SJSA1 (cell line): Measurements from ENCODE around the gene HOXC4. TPM values are rescaled to one million over a fixed set of nuclear protein-coding genes. Genes with fewer than 3 reads are reported as not detected.
A peak's percentile ranks its signal among the peaks of the same experiment; 100 is the strongest.

Experiments
- DNase-seq, 2 experiments: peaks; one replicate each; pipeline ENCODE4 v3.0.0-alpha.2; 2015 to 2020; ENCODE audit warnings: low spot score in 2 of 2, low read depth in 1 of 2
- H3K27ac ChIP-seq: fragments of 250-450 bp; sonication (Bioruptor Pico); 2 replicates; pipeline ENCODE4 v1.5.1; 2020; ENCODE audit warnings: mild to moderate bottlenecking, moderate library complexity
- H3K27me3 ChIP-seq: fragments of 250-450 bp; sonication (Bioruptor Pico); replicated peaks from 2 replicates; pipeline ENCODE4 v1.5.1; 2020; ENCODE audit warnings: mild to moderate bottlenecking, moderate library complexity
- H3K36me3 ChIP-seq: fragments of 250-450 bp; sonication (Bioruptor Pico); 2 replicates; pipeline ENCODE4 v1.5.1; 2020; ENCODE audit warnings: mild to moderate bottlenecking
- H3K4me1 ChIP-seq: fragments of 250-450 bp; sonication (Bioruptor Pico); replicated peaks from 2 replicates; pipeline ENCODE4 v1.6.1; 2021; ENCODE audit warnings: mild to moderate bottlenecking
- H3K4me3 ChIP-seq: fragments of 250-450 bp; sonication (Bioruptor Pico); 2 replicates; pipeline ENCODE4 v1.5.1; 2020; ENCODE audit warnings: mild to moderate bottlenecking
- H3K9me3 ChIP-seq: fragments of 250-450 bp; sonication (Bioruptor Pico); replicated peaks from 2 replicates; pipeline ENCODE4 v1.5.1; 2020; ENCODE audit warnings: mild to moderate bottlenecking
- total RNA-seq: library from RNA; depleted of rRNA; stranded (reverse); fragments of >200 nt; shearing (Covaris generic); gene quantifications from 2 replicates; pipeline ENCODE4 v1.2.3, GENCODE V29; 2014

HOXC4 gene
- total RNA-seq, 1 experiment from 2014 or later, result 2.2 TPM

DNA sequence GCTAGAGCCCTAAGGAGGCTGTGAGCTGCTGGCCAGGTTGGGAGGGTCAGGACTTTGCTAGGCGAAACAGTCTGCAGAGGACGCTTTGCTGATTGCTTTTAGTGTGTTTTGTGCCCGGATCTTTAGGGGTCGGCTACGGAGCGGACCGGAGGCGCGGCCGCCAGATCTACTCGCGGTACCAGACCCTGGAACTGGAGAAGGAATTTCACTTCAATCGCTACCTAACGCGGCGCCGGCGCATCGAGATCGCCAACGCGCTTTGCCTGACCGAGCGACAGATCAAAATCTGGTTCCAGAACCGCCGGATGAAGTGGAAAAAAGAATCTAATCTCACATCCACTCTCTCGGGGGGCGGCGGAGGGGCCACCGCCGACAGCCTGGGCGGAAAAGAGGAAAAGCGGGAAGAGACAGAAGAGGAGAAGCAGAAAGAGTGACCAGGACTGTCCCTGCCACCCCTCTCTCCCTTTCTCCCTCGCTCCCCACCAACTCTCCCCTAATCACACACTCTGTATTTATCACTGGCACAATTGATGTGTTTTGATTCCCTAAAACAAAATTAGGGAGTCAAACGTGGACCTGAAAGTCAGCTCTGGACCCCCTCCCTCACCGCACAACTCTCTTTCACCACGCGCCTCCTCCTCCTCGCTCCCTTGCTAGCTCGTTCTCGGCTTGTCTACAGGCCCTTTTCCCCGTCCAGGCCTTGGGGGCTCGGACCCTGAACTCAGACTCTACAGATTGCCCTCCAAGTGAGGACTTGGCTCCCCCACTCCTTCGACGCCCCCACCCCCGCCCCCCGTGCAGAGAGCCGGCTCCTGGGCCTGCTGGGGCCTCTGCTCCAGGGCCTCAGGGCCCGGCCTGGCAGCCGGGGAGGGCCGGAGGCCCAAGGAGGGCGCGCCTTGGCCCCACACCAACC lies 23.9 kb upstream of the HOXC4 start:
- no peaks in the 10 kb centered on the region for H3K27me3 ChIP-seq
- no peak overlapping the region for H3K27ac ChIP-seq

DNA sequence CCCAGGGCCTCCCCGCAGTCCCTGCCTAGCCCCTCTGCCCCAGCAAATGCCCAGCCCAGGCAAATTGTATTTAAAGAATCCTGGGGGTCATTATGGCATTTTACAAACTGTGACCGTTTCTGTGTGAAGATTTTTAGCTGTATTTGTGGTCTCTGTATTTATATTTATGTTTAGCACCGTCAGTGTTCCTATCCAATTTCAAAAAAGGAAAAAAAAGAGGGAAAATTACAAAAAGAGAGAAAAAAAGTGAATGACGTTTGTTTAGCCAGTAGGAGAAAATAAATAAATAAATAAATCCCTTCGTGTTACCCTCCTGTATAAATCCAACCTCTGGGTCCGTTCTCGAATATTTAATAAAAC lies 23.2 kb upstream of the HOXC4 start:
- H3K36me3 ChIP-seq, result peaks cover 56% of the 10 kb centered on the region
- no peaks in the 10 kb centered on the region for H3K9me3 ChIP-seq
- H3K27me3 ChIP-seq, result no peaks in the 10 kb centered on the region
- H3K4me3 ChIP-seq, result no peak overlapping the region
- H3K4me1 ChIP-seq, result no peaks in the 10 kb centered on the region
- no peak overlapping the region for H3K27ac ChIP-seq
- DNase-seq, result no peak

More for the DNA sequence above, 23.9 kb upstream of the HOXC4 start:
- Histone ChIP-seq H3K4me1 (peaks cover 2% of the 10 kb centered on the region), H3K36me3 (peaks cover 59% of the 10 kb centered on the region), H3K9me3 (no peaks in the 10 kb centered on the region), H3K4me3 (no peak overlapping the region)
- no peak for DNase-seq

- Histone ChIP-seq H3K9me3 (no peaks in the 10 kb centered on the region), H3K4me1 (no peaks in the 10 kb centered on the region), H3K27ac (no peak overlapping the region), H3K36me3 (peaks cover 56% of the 10 kb centered on the region), H3K27me3 (no peaks in the 10 kb centered on the region), H3K4me3 (no peak overlapping the region)
- no peak for DNase-seq
Measured at GRCh38 chr12:54030889-54031471, 22.7 kb upstream of the HOXC4 start.

GRCh38 chr12:54031480-54031879 lies 22.2 kb upstream of the HOXC4 start:
- Histone ChIP-seq H3K36me3 (peaks cover 56% of the 10 kb centered on the region), H3K4me1 (no peaks in the 10 kb centered on the region), H3K27me3 (no peaks in the 10 kb centered on the region), H3K4me3 (no peak overlapping the region), H3K9me3 (no peaks in the 10 kb centered on the region), H3K27ac (no peak overlapping the region)
- DNase-seq, result no peak

DNA sequence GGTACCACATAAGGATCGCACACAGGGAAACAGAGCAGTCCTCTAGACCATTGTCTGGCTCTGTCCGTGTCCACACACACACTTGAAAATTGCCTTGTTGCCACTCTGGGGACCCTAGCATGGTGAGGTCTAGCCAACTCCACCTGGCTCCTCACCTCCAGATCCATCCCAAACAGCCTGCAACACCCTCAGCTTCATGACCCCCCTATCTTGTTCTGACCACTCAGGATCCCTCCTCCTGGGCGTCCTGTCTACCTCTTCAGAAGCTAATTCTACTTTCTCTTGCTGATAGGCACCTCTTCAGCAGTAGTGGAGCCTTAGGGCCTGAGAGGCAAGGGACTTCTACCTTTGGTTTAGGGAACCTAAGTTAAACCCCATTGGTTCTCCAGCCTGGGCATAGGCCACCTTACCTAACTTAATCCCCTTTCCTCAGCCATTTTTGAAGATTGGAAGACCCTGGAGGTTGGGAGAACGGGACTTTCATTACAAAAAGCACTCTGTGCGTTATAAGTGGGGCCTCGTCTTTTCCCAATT lies 21.5 kb upstream of the HOXC4 start:
- Histone ChIP-seq H3K4me1 (no peaks in the 10 kb centered on the region), H3K27ac (no peak overlapping the region), H3K4me3 (no peak overlapping the region), H3K9me3 (no peaks in the 10 kb centered on the region), H3K27me3 (no peaks in the 10 kb centered on the region), H3K36me3 (peaks cover 57% of the 10 kb centered on the region)
- DNase-seq, result no peak

GRCh38 chr12:54032627-54033100 lies 21.0 kb upstream of the HOXC4 start, which contains the start of gene HOXC5:
Gene HOXC5 (plus strand): TSS chr12:54033050. CDS start chr12:54033123, 73 bp downstream.
- Histone ChIP-seq H3K4me3 (no peak within 1 kb of the TSS), H3K27ac (no peak within 1 kb of the TSS), H3K4me1 (no peaks in the 10 kb centered on the region), H3K9me3 (no peaks in the 10 kb centered on the region), H3K36me3 (peaks cover 58% of the 10 kb centered on the region), H3K27me3 (no peaks in the 10 kb centered on the region)
- peak in 1 of 2 experiments; percentile 72 for DNase-seq

DNA sequence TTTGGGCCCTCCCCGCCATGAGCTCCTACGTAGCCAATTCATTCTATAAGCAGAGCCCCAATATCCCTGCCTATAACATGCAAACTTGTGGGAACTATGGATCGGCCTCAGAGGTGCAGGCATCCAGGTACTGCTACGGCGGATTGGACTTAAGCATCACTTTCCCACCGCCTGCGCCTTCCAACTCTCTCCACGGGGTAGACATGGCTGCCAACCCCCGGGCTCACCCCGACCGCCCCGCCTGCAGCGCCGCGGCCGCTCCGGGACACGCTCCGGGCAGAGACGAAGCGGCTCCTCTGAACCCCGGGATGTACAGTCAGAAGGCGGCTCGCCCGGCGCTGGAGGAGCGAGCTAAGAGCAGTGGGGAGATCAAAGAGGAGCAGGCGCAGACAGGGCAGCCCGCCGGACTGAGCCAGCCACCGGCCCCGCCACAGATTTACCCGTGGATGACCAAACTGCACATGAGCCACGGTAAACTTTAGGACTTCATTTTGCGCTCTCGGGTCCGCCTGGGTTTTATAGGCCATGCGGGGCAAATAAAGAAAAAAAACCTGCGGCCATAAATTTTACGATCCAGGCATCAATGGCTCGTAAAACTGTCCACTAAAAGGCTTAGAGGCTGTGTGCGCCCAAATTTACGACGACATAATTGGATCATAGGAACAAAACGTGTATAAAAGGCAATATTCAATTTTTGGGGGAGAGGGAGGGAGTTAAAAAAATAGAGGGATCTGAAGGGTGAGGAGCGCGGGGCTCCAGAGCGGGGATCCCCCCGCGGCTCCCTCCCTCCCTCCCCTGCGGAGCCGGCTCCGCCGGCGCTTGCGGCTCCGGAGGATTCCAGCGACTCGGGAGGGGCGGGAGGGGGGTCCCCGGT lies 20.3 kb upstream of the HOXC4 start:
- DNase-seq, result no peak
- no peaks in the 10 kb centered on the region for H3K27me3 ChIP-seq
- no peaks in the 10 kb centered on the region for H3K4me1 ChIP-seq
- peaks cover 56% of the 10 kb centered on the region for H3K36me3 ChIP-seq
- H3K27ac ChIP-seq, result no peak overlapping the region
- no peaks in the 10 kb centered on the region for H3K9me3 ChIP-seq
- no peak overlapping the region for H3K4me3 ChIP-seq

DNA sequence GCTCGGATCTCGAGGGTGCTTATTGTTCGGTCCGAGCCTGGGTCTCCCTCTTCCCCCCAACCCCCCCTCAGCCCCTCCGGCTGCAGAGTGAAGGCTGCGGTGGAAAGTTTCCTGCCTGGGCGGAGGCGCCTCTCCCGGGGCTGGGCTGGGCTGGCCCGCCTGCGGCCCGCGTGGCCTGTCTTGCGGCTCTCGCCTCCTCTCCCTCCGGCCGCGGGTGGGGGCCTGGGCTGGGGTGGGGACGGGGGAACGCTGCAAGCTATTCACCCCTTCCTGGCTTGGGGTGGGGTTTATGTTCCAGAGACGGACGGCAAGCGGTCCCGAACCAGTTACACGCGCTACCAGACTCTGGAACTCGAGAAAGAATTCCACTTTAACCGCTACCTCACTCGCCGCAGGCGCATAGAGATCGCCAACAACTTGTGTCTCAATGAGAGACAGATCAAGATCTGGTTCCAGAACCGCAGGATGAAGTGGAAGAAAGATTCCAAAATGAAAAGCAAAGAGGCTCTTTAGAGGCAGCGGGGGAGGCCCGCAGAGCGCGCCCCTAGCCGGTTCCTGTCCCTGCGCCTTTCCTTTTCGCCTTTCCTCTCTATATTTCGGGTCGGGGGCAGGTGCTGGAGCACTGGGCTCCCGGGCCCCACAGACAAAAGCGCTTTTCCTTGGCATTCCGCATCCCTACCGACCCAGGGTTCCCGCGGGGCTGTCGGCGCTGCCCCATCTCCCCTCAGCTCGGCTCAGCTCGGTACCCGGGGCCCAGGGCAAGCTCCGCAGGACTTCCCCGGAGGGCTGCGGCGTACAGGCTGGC lies 19.5 kb upstream of the HOXC4 start:
- no peak for DNase-seq
- H3K4me3 ChIP-seq, result no peak overlapping the region
- no peaks in the 10 kb centered on the region for H3K9me3 ChIP-seq
- no peaks in the 10 kb centered on the region for H3K27me3 ChIP-seq
- no peak overlapping the region for H3K27ac ChIP-seq
- no peaks in the 10 kb centered on the region for H3K4me1 ChIP-seq
- H3K36me3 ChIP-seq, result peaks cover 49% of the 10 kb centered on the region

DNA sequence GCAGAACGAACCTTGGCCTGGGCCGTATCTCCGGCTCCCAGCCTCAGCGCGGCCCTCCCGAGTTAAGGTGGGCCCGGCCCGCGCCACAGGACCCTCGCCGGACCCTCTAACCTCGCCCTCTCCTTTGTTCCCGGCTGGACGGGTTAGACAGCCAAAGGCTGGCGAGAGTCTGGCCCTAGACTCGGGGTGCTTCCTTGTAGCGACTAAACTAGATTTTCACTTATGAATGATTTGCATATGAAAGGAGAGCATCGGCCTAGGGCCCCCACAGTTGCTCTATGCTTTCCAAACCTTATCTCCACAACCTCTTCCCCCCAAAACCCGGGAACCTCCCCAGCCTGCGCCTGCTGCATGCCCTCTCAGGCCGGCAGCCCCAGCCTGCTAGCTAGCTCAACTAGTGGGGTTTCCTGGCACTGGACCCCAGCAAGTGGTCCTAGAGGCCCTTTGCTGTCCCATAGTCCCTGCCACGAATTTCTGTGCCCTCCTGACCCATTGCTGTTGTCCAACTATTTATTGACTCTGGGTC lies 18.8 kb upstream of the HOXC4 start:
- Histone ChIP-seq H3K4me3 (no peak overlapping the region), H3K27me3 (no peaks in the 10 kb centered on the region), H3K4me1 (no peaks in the 10 kb centered on the region), H3K27ac (no peak overlapping the region), H3K36me3 (peaks cover 44% of the 10 kb centered on the region), H3K9me3 (no peaks in the 10 kb centered on the region)
- no peak for DNase-seq

- Histone ChIP-seq H3K27me3 (no peaks in the 10 kb centered on the region), H3K4me1 (no peaks in the 10 kb centered on the region), H3K36me3 (peaks cover 35% of the 10 kb centered on the region), H3K4me3 (no peak overlapping the region), H3K27ac (no peak overlapping the region), H3K9me3 (no peaks in the 10 kb centered on the region)
- DNase-seq, result no peak
Measured at GRCh38 chr12:54035568-54036264, 17.9 kb upstream of the HOXC4 start.

DNA sequence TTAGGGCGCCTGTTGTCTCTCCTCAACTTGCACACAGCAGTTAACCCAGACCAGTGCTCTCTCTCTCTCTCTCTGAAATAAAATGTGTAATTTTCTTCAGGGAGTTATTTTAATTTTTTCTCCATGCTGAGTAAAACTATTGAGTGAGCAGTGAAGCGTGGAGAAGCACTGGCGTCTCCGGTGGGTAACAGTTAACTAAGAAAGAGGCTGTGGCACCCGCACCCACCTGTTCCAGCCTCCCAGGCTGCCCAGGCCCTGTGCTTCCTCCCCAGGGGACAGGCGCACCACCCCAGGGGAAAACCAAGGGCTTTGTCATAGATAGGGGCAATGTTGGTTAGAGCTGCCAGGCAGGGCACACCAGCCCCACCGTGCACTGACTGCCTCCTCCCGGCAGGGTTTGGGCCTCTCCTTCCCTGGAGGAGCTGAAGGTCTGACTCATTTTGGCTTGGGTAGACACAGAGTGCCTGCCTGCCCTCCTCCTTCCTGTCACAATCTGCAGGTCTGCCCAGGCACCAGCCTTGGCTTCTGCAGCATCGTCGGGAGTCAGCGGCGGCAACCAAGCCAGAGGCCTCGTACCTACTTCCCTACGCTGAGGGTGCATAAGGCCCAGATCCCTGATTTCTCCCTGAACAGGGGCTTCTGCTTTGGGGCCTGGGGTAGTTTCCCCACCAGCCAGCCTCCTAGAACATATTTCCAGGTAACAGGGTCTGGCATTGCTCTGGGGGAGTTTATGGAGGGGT lies 16.8 kb upstream of the HOXC4 start:
- Histone ChIP-seq H3K27me3 (no peaks in the 10 kb centered on the region), H3K9me3 (no peaks in the 10 kb centered on the region), H3K36me3 (peaks cover 25% of the 10 kb centered on the region), H3K4me1 (no peaks in the 10 kb centered on the region), H3K27ac (no peak overlapping the region), H3K4me3 (no peak overlapping the region)
- DNase-seq, result no peak
